Left colon (tissue), 2 donors: ENCODE measurements around the gene CIAPIN1. TPM values are rescaled to one million over a fixed set of nuclear protein-coding genes. Genes with fewer than 3 reads are reported as not detected.

Experiments used
- ATAC-seq: fragments of 200-7000 bp; cut with Tn5 transposase; one replicate; pipeline ENCODE4 v1.9.1; 2020; ENCODE audit warnings: mild to moderate bottlenecking, moderate library complexity
- DNase-seq, 2 donors: peaks; one replicate each; pipeline ENCODE4 v3.0.0-alpha.2; 2020
- intact Hi-C, 2 donors: fragments of 100-400 bp; cut with DNase I in 1 of 2; cut with micrococcal nuclease in 1 of 2; formaldehyde crosslinking; loops; one replicate each; pipeline versions ENCODE4 v1.11.2 to v1.14.0; 2022; cut with DNase I, micrococcal nuclease
- total RNA-seq, 2 donors: library from RNA; stranded (reverse); fragmentation: NEBNext Ultra II Directional; extraction: Animal tissue kit (Norgen Biotek cat#: 25700); gene quantifications; one replicate each; pipeline ENCODE4 v1.2.1, GENCODE V29; 2021
- donor health status: DM: no; HTN: no; CAD: no.
- donor health status: DM: yes; HTN: yes; CAD: no.

Gene CIAPIN1
- total RNA-seq, 2 donors from 2014 or later: 47.3 to 72.5 TPM

GRCh38 chr16:57391708-57392107 is 55.5 kb downstream of the CIAPIN1 start:
- no peak for DNase-seq
- intact Hi-C loops: no loop called here

GRCh38 chr16:57391300-57391699 is 55.9 kb downstream of the CIAPIN1 start:
- intact Hi-C loops: no loop called here
- DNase-seq: no peak
- ATAC-seq: no peak

More at GRCh38 chr16:57391708-57392107, 55.5 kb downstream of the CIAPIN1 start:
- ATAC-seq: no peak

DNA sequence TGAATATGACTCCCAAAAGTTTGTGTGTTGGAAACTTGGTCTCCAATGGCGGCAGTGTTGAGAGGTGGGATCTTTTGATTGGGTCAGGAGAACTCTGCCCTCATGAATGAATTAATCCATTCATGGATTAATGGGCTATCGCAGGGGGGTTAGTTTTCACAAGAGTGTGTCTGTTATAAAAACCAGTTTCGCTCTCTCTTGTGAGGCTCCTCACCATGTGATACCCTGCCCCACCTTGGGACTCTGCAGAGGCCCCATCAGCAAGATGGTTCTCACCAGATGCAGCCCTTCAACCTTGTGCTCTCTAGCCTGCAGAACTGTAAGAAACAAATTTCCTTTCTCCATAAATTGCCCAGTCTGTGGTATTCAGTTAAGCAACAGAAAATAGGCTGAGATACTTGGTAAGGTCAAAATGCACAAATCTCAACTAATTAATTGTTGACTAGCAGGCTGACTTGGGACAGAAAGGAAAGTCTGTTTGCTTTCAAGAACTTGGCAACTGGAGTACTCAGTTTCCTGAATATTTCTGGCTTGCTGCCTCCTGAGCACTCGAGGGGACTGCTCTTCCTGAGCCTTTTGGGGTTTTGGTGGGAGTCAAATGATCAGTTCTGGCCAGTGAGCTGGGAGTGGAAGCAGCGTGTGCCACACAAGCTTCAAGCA is 56.4 kb downstream of the CIAPIN1 start:
- DNase-seq (no peak), ATAC-seq (no peak)
- intact Hi-C loops: no loop called here

DNA sequence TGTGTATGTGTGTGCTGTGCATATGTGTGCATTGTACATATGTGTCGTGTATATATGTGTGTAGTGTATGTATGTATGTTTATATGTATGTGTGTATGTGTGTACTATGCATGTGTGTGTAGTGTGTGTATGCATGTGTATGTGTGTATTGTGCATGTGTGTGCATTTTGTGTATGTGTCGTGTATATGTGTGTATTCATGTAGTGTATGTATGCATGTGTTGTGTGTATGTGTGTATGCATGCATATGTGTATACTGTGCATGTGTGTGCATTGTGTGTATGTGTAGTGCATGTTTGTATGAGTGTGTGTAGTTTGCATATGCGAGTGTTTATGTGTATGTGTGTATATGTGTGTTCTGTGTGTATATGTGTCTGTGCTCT is 58.1 kb downstream of the CIAPIN1 start:
- DNase-seq: no peak
- intact Hi-C loops: no loop called here
- ATAC-seq: no peak

DNA sequence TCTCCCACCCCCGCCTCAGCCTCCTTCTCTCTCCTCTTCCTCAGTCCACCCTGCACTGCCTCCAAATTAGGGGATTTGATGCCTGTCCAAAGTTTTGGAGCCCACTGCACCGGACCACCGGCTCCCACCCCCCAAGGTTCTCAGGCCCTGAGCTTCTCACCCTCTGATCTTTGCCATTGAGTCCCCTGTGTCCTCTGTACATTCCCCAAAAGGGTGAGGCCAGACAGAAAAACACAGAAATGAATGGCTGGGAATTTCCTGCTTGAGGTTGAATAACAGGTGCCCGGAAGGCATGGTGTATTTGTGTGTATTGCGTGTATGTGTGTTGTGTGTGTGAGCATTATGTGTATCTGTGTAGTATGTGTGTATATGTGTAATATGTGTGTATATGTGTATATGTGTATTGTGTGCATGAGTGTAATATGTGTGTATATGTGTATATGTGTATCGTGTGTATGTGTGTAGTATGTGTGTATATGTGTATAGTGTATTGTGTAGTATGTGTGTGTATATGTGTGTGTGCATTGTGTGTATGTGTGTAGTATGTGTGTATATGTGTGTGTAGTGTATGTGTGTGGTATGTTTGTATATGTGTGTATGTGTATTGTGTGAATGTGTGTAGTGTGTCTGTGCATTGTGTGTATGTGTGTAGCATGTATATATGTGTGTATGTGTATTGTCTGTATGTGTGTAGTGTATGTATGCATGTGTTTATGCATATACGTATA is 58.7 kb downstream of the CIAPIN1 start:
- ATAC-seq (peak; percentile 70), DNase-seq (no peak)
- intact Hi-C loops: no loop called here

DNA sequence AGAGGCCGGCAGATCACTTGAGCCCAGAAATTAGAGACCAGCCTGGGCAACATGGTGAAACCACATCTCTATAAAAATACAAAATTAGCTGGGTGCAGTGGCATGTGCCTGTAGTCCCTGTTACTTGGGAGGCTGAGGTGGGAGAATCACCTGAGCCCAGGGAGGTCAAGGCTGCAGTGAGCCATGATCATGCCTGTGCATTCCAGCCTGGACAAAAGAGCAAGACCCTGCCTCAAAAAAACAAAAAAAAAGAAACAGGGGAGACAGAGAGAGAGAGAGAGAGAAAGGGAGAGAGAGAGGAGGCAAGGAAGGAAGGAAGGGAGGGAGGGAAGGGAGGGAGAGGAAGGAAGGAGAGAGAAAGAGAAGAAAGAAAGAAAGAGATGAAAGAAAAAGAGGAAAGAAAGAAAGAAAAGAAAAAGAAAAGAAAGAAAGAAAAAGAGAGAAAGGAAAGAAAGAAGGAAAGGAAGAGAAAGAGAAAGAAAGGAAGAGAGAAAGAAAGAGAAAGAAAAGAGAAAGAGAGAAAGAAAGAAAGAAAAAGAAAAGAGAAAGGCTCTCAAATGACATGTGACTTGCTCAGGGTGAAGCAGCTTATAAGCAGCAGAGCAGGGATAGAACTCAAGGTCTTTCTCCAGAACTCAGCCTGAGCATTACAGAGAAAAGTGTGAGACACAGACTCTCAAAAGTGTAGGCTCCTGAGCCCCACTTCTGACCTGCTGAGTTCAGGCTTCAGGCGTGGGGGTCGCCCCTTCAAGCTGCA is 59.4 kb downstream of the CIAPIN1 start:
- ATAC-seq (peak; percentile 31), DNase-seq (no peak)
- intact Hi-C loops: no loop called here

DNA sequence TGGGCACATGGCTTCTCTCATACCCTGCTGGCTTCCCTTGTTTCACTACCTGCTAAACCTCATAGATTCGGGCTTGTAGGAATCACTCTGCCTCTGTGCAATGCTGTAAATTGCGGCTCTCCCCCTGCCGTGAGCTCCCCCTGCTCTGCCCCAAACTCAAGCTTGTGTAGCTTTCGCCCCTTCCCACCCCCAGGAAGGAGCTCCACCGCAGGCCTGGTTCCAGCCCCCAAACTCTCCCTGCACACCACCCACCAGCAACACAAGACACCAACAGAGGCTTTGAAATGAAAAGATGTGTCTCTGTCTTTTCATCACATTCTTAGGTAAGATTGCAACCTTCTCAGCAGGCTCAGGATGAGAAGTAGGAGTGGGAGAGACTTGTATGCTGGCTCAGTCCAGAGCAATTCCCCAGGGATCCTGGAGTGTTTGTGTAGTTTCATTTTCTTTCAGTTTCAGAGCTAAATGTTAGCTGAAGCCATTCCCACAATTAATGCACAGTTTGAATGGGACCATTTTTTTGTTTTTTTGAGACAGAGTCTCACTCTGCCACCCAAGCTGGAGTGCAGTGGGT is 60.7 kb downstream of the CIAPIN1 start:
- DNase-seq (no peak), ATAC-seq (no peak)
- intact Hi-C loops: no loop called here

GRCh38 chr16:57385083-57385482 is 62.1 kb downstream of the CIAPIN1 start:
- no peak for DNase-seq
- intact Hi-C loops: no loop called here
- no peak for ATAC-seq

- DNase-seq (peak; percentile 67 to 77), ATAC-seq (peak; percentile 92)
- intact Hi-C loops: no loop called here
Observed at GRCh38 chr16:57384248-57385070, 62.7 kb downstream of the CIAPIN1 start.

- intact Hi-C loops: no loop called here
- peak; percentile 39 to 52 for DNase-seq
- ATAC-seq: peak; percentile 23
Observed at GRCh38 chr16:57383276-57384247, 63.6 kb downstream of the CIAPIN1 start.

GRCh38 chr16:57382535-57383275 is 64.5 kb downstream of the CIAPIN1 start:
- DNase-seq (no peak), ATAC-seq (no peak)
- intact Hi-C loops: no loop called here

DNA sequence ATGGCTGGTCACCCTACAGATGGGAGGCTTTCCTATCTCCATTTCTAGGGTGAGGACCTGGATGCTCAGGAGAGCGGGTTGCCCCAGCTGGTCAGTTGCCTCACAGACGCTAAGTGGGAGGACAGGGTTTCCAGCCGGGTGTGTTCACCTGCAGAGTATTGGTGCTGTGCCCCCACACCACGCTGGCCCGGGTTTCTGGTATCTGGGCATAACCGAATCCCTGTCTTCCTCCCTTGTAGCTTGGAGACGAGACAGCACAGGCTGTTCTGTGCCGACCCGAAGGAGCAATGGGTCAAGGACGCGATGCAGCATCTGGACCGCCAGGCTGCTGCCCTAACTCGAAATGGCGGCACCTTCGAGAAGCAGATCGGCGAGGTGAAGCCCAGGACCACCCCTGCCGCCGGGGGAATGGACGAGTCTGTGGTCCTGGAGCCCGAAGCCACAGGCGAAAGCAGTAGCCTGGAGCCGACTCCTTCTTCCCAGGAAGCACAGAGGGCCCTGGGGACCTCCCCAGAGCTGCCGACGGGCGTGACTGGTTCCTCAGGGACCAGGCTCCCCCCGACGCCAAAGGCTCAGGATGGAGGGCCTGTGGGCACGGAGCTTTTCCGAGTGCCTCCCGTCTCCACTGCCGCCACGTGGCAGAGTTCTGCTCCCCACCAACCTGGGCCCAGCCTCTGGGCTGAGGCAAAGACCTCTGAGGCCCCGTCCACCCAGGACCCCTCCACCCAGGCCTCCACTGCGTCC is 65.2 kb downstream of the CIAPIN1 start:
- ATAC-seq (no peak), DNase-seq (no peak)
- intact Hi-C loops: no loop called here

DNA sequence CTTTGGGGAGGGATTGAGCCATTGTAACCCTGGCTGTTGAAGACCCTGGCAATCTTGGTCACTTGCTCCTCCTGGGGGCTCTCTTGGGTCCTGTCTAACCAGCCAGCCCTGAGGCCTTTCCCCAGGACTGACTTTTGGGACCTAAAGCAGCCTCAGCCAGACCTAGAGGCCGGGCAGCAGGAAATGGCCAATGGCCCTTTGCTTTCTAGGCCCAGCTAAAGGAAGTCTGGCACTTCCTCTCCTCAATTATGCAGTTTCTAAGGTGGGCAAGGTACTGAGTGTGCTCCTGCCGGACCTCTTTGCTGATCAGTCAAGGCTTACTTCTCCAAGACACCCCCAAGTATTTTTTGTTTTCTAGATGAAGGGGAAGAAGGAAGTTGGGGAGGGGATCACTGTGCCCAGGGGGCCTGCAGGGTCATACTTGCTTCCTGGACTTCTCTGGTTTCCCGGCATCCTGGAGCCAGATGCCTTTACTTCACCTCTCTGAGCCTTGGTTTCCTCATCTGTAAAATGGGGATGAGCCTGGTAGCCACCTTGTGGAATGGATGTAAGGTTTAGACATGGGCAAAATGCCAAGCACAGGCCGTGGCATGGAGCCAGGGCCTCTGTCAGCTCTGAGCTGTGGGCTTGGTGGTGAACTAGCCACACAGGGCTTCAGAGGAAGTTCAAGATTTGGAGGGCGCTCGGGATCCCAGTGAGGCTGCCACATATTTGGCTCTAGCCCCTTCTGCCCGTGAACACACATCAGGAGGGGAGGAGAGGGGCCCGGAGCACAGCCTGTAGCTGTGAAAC is 66.3 kb downstream of the CIAPIN1 start:
- intact Hi-C loops: no loop called here
- DNase-seq (no peak), ATAC-seq (no peak)

- intact Hi-C loops: no loop called here
- DNase-seq (no peak), ATAC-seq (no peak)
Observed at GRCh38 chr16:57379579-57379978, 67.6 kb downstream of the CIAPIN1 start.
